Measurements from ENCODE around the gene CDH5. TPM values are rescaled to one million over a fixed set of nuclear protein-coding genes. Genes with fewer than 3 reads are reported as not detected.

The CDH5 gene
- polyA plus RNA-seq, 1 of the 3 experiments (the other 2 are of a cell fraction) = not detected

DNA sequence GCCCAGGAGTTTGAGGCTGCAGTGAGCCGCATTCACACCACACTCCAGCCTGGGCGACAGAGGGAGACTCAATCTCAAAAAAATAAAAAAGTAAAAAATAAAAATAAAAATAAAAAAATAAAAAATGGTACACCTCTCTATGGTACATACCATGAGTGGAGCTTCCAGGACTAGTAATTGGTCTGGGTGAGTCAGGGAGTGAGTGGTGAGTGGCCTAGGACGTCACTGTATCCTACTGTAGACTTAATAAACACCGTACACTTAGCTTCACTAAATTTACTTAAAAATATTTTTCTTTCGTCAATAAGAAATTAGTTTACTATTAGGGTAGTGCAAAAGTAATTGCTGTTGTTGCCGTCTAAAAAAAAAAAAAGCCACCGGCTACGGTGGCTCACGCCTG lies 9.0 kb downstream of the CDH5 start:
- WGBS (ENCODE audit: low lambda C conversion rate) = 95% methylated on average over 9 of the region's 9 CpGs
- Histone ChIP-seq H3K36me3 (replicated peaks in 1 of 2; ENCODE audit: control insufficient read depth in 1 of 2, insufficient read depth in 2 of 2, low read length in 1 of 2) (no peaks in the 10 kb centered on the region), H3K27ac (ENCODE audit: low read depth in 2 of 2, low read length in 1 of 2) (no peak overlapping the region), H2AFZ (ENCODE audit: low read depth) (no peak overlapping the region), H3K9me3 (no peaks in the 10 kb centered on the region), H3K4me3 (ENCODE audit: low read depth in 2 of 2, low read length in 1 of 2) (no peak overlapping the region), H3K9ac (no peak overlapping the region), H3K4me2 (no peak overlapping the region), H3K4me1 (ENCODE audit: control insufficient read depth in 1 of 2, insufficient read depth in 2 of 2, low read depth in 1 of 2, low read length in 1 of 2) (no peaks in the 10 kb centered on the region; a peak in 1 of 4 replicates), H3F3A (replicated peaks; ENCODE audit: insufficient read depth) (no peaks in the 10 kb centered on the region), H3K27me3 (ENCODE audit: insufficient read depth) (no peaks in the 10 kb centered on the region), H4K20me1 (ENCODE audit: insufficient read depth) (no peaks in the 10 kb centered on the region), H3K9me2 (no peaks in the 10 kb centered on the region), H3K79me2 (ENCODE audit: insufficient read depth) (no peaks in the 10 kb centered on the region)
- ChIA-PET CTCF (interaction anchor here (1.7 kb wide), 1 partner anchor 30 kb away, joined by 3 read pairs; no protein-coding TSS in a partner anchor), POLR2A (no interaction called here)
- TF ChIP-seq CHD2 (IDR thresholded peaks at IDR 0.05; ENCODE audit: low read length, partially characterized antibody) (no peak), MEF2A (IDR thresholded peaks at IDR 0.05; ENCODE audit: borderline replicate concordance, low read depth) (no peak), ELF1 (IDR thresholded peaks at IDR 0.05) (no peak), TAF1 (IDR thresholded peaks at IDR 0.05; ENCODE audit: borderline replicate concordance, low read depth, low read length) (no peak), MAX (IDR thresholded peaks at IDR 0.05; ENCODE audit: low read depth) (no peak), JUND (IDR thresholded peaks at IDR 0.05) (no peak)
- TF ChIP-seq, protein P1, sequence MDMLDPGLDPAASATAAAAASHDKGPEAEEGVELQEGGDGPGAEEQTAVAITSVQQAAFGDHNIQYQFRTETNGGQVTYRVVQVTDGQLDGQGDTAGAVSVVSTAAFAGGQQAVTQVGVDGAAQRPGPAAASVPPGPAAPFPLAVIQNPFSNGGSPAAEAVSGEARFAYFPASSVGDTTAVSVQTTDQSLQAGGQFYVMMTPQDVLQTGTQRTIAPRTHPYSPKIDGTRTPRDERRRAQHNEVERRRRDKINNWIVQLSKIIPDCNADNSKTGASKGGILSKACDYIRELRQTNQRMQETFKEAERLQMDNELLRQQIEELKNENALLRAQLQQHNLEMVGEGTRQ (IDR thresholded peaks at IDR 0.05; ENCODE audit: borderline replicate concordance, low read depth, low read length) = no peak
- DNase-seq = no peak

DNA sequence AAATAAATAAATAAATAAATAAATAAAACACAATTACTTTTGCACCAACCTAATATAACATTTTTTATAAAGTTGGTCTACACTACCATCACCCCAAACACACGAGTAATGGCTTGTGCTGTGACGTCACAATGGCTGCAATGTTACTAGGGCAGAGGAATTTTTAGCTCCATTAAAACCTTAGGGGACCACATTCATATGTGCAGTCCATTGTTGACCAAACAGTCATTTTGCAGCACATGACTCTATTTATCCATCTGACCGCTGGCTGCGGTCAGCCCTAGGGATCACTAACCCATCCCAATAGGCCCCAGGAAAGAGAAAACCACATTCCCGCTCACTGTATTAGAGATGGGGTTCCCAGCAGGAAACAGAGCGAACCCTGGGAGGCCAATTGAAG lies 9.6 kb downstream of the CDH5 start:
- Histone ChIP-seq H3K9me3 (no peaks in the 10 kb centered on the region), H3K79me2 (ENCODE audit: insufficient read depth) (no peaks in the 10 kb centered on the region), H3K36me3 (replicated peaks in 1 of 2; ENCODE audit: control insufficient read depth in 1 of 2, insufficient read depth in 2 of 2, low read length in 1 of 2) (no peaks in the 10 kb centered on the region), H3K9ac (no peak overlapping the region), H3K27ac (ENCODE audit: low read depth in 2 of 2, low read length in 1 of 2) (no peak overlapping the region), H3F3A (replicated peaks; ENCODE audit: insufficient read depth) (no peaks in the 10 kb centered on the region), H3K27me3 (ENCODE audit: insufficient read depth) (no peaks in the 10 kb centered on the region), H3K4me1 (ENCODE audit: control insufficient read depth in 1 of 2, insufficient read depth in 2 of 2, low read depth in 1 of 2, low read length in 1 of 2) (no peaks in the 10 kb centered on the region; a peak in 1 of 4 replicates), H3K4me2 (no peak overlapping the region), H3K9me2 (no peaks in the 10 kb centered on the region), H2AFZ (ENCODE audit: low read depth) (no peak overlapping the region), H3K4me3 (ENCODE audit: low read depth in 2 of 2, low read length in 1 of 2) (no peak overlapping the region), H4K20me1 (ENCODE audit: insufficient read depth) (no peaks in the 10 kb centered on the region)
- 92% methylated on average over 6 of the region's 6 CpGs for WGBS (ENCODE audit: low lambda C conversion rate)
- ChIA-PET POLR2A (no interaction called here), CTCF (interaction anchor here (1.7 kb wide), 1 partner anchor 29 kb away, joined by 3 read pairs; no protein-coding TSS in a partner anchor)
- DNase-seq = no peak
- no peak for TF ChIP-seq TCF12 (IDR thresholded peaks at IDR 0.05)
- TF ChIP-seq ELF1 (IDR thresholded peaks at IDR 0.05) = no peak
- TF ChIP-seq MEF2A (IDR thresholded peaks at IDR 0.05; ENCODE audit: borderline replicate concordance, low read depth) = no peak
- no peak for TF ChIP-seq ZBTB33 (IDR thresholded peaks at IDR 0.05; ENCODE audit: borderline replicate concordance, low read depth)
- no peak for TF ChIP-seq RFX5 (IDR thresholded peaks at IDR 0.05; ENCODE audit: low read length)
- no peak for TF ChIP-seq GATA2 (CRISPR knock-in tag; IDR thresholded peaks at IDR 0.05)
- TF ChIP-seq, protein P2, sequence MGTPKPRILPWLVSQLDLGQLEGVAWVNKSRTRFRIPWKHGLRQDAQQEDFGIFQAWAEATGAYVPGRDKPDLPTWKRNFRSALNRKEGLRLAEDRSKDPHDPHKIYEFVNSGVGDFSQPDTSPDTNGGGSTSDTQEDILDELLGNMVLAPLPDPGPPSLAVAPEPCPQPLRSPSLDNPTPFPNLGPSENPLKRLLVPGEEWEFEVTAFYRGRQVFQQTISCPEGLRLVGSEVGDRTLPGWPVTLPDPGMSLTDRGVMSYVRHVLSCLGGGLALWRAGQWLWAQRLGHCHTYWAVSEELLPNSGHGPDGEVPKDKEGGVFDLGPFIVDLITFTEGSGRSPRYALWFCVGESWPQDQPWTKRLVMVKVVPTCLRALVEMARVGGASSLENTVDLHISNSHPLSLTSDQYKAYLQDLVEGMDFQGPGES (IDR thresholded peaks at IDR 0.05; ENCODE audit: low read depth, low read length) = no peak
